IPS-NIHi11 (cell line): ENCODE data around the gene GJB4.

Experiments used
- DNase-seq: peaks from one replicate; pipeline ENCODE4 v3.0.0; 2012; ENCODE audit warnings: mixed read lengths, low spot score

GJB4 gene

DNA sequence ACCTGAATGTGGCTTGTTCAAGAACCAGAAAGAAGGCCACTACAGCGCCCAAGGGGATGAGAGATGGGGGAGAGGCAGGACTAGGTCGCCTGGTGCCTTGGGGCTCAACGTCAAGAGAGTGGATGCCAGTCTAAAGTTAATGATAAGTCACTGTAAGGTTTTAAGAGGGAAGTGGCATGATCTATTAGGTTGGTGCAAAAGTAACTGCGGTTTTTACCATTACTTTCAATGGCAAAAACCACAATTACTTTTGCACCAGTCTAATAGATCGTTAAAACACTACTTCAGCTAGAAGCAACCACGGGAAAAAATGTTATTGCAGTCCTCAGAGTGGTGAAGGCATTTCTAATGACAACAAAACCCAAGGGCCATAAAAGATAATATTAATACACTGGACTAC, 18.8 kb downstream of the GJB4 start:
- no peak for DNase-seq

DNA sequence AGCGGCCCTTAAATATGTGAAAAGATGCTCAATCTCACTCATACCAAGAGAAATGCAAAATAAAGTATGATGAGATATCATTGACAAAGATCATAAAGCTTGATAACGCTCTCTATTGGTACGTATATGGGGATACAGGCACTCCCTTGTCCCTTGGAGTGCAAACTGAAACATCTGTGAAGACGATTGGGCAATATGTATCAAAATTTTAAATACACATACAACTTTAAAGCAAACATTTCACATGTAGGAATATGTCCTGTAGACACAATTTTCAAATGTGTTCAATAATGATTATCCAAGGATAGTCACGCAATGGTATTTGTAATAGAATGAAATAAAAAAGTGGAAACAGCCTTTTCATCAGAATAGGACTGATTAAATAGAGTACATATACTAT, 19.5 kb downstream of the GJB4 start:
- no peak for DNase-seq

DNA sequence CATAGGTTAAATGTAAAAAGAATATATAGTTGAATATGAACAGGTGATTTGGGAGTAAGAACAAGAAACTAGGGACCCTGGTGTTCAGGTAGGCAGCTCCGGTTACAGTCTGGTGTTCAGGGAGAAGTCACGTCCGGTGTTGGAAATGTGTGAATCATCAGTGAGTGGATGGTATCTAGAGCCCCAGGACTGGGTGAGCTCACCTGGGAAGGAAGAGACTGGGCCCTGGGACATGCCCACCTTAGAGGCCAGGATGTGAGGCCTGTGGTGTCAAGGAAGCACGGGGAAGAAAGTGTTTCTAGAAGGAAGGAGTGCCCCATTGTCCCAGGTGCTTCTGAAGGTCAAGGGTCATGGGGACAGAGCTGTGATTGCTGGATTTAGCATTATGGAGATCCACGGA, 20.0 kb downstream of the GJB4 start:
- no peak for DNase-seq

DNA sequence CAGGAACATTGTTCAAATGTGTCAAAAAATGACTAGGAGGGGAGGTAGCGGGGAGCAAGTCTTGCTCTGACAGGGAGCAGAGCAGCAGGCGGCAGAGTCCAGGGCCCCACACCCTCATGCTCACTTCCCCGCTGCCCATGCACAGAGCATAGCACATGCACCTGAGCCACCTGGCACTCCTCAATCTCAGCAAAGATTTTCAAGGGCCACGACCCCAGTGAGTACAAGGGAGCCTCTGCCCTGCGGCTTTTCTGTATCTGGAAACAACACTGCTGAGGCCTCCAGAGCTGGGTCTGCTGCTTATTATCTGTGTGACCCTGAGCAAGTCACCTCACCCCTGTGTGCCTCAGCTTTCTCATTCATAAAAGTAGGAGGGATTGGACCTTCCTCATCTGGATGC, 20.4 kb downstream of the GJB4 start:
- DNase-seq = no peak

DNA sequence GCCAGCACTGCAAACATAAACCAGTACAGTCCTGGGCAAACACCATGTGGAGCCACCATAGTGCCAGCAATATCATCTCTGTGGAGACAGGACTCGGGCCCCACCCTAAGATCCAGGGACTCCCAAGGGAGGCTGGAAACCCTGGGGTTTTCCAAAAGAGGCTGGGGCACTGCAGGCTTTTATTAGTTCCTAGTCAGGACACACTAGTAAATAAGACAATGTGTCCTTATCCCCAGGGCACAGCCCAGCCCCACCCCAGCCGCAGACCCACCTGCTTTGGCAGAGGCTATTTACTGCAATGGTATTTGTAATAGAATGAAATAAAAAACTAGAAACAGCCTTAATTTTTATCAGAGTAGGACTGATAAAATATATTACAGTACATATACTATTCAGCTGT, 21.0 kb downstream of the GJB4 start:
- DNase-seq = no peak

DNA sequence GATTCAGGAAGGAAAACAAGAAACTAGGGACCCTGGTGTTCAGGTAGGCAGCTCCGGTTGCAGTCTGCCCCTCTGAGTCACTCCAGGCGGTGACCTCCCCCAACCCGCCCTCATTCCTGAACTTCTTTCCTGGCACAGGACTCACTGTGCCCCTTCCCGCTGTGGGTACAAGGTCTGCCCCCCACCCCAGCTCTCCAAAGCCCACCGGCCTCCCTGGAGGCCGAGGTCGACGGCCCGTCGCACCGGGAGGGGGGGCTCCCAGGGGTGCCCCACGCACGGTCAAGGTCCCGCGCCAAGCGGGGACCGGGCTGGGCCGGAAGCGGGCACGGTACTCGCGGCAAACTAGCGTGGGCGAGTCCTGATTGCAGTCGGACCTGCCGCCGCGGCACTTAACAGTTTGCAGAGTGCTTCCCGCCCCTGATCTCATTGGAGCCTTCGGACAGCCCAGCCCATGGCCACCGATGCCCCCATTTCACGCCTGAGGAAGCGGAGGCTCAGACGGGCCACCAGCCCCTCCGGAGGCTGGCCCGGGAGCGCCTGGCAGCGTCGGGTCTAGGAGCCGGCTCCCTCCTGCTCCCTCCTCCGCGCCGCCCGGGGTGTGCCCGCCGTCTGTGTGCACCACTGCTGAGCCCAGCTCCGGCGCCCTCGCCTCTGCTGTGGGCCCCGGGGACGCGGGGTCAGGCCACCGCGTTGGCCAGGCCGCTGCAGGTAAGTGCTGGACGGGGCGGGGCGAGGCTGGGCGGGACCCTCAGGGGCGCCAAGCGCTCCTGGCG, 21.7 kb downstream of the GJB4 start, which contains the start of gene GJB3:
GJB3 (plus strand) TSS at position 144 of the 773 bp plus-strand sequence. CDS start 3,549 bp downstream, outside the sequence.
- peak; percentile 85 for DNase-seq

DNA sequence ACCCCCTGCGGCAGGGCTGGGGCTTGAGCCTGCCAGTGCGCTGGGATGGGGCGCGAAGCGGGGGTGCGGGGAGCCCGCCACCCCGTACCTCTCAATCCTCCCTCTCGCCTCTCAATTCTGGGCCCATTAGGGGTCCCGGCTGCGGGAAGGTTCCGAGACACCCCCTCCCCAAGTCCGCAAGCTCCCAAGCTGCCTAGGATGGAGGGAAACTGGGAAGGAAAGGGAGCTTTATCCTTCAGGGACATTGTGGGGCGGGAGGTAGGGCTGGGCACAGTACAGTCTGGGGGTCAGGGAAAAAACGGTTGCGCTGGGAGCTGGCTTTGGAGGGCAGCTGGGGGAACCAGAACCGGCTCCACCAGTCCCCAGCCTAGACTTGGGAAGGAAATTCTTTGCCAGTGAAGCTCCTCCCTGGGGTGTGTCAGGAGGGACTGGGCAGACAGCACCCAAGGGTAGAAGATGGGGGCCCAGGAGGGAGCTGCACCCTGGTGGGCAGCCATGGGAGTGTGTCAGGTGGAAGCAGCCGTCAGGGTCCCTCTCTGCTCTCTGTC, 22.4 kb downstream of the GJB4 start:
- peak; percentile 59 for DNase-seq

DNA sequence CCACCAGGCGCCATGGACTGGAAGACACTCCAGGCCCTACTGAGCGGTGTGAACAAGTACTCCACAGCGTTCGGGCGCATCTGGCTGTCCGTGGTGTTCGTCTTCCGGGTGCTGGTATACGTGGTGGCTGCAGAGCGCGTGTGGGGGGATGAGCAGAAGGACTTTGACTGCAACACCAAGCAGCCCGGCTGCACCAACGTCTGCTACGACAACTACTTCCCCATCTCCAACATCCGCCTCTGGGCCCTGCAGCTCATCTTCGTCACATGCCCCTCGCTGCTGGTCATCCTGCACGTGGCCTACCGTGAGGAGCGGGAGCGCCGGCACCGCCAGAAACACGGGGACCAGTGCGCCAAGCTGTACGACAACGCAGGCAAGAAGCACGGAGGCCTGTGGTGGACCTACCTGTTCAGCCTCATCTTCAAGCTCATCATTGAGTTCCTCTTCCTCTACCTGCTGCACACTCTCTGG, 25.2 kb downstream of the GJB4 start:
- DNase-seq = no peak

DNA sequence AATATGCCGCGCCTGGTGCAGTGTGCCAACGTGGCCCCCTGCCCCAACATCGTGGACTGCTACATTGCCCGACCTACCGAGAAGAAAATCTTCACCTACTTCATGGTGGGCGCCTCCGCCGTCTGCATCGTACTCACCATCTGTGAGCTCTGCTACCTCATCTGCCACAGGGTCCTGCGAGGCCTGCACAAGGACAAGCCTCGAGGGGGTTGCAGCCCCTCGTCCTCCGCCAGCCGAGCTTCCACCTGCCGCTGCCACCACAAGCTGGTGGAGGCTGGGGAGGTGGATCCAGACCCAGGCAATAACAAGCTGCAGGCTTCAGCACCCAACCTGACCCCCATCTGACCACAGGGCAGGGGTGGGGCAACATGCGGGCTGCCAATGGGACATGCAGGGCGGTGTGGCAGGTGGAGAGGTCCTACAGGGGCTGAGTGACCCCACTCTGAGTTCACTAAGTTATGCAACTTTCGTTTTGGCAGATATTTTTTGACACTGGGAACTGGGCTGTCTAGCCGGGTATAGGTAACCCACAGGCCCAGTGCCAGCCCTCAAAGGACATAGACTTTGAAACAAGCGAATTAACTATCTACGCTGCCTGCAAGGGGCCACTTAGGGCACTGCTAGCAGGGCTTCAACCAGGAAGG, 25.8 kb downstream of the GJB4 start:
- no peak for DNase-seq

DNA sequence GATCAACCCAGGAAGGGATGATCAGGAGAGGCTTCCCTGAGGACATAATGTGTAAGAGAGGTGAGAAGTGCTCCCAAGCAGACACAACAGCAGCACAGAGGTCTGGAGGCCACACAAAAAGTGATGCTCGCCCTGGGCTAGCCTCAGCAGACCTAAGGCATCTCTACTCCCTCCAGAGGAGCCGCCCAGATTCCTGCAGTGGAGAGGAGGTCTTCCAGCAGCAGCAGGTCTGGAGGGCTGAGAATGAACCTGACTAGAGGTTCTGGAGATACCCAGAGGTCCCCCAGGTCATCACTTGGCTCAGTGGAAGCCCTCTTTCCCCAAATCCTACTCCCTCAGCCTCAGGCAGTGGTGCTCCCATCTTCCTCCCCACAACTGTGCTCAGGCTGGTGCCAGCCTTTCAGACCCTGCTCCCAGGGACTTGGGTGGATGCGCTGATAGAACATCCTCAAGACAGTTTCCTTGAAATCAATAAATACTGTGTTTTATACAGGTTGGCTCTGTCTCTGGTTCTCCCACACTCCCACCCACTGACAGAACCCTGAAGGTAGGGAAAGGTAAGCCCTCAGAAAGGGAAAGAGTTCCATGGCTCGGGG, 26.4 kb downstream of the GJB4 start:
- DNase-seq = no peak

DNA sequence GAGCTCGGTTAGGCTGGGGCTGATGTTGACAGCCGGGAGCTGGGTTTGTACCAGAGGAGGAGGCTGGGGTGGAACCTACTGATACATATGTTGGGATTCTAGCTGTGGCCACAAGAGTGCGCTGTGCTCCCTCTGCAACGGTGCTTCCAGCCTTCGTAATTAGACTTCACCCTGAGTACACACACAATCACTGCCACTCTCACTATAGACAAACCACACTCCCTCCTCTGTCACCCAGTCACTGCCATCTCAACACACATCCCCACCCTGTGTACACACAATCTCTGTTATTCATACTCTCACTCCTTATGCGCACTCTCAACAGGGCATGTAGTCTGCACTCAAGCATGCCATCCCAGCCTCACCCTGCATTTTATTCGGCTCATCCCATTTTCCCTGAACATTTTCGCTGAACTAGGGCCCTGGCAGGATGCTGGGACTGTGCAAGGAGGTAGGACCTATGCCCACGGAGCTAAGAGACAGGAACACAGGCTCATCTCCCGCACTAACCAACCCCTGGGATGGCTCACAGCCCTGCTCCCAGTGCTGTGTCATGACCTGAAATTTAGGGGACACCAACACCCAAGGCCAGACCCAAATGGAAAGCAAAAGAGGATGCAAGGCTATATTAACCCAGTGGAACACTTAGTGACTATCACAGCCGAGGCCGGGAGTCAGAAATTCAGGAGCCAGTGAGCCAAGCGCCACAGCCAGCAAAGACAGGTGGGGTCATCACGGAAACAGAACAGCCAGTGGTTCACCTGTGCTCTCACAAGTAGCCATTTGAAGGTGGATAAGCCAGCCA, 27.2 kb downstream of the GJB4 start:
- DNase-seq = peak; percentile 77

DNA sequence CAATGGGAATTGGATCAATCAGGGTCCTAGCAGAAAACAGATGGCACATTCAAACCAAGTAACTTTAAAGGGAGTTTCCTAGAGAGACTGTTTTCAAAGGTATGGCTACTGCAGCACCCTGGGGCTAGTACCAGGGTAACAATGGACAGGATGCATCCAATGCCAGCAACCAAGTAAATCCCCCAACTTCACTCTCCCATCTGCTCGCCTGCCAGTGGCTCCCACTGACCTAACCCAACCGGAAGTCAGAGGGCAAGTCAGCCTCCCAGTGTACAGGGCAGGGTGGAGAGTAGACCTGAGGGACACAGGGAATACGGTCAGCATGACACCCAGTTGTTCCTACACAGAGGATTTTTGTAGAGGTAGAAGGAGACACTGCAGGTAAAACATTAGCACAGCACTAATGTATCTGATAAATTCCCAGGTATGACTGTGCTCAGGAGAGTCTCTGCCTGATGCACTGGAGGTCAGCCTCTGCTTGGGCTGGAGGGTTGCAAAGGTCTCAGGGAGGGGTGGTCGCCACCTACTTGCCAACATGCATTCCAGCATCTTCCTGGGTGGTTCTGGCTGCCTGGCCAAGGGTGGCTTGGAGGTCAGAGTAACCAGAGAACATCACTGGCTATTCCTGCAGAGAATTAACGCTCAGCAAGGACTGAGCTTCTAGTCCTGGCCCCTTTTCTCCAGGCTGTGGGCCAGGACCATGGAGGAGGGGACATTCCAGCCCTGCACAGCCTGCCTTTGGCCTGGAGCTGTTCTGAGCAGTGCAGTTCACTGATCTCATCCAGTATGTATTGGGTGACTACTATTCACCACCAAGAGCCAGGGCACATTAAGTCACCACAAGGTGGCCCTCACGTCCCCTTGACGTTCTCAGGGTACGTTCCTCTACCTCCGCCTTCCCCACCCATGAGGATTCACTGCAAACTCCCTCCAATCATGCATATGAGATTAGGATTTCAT, 28.2 kb downstream of the GJB4 start:
- peak; percentile 43 for DNase-seq

DNA sequence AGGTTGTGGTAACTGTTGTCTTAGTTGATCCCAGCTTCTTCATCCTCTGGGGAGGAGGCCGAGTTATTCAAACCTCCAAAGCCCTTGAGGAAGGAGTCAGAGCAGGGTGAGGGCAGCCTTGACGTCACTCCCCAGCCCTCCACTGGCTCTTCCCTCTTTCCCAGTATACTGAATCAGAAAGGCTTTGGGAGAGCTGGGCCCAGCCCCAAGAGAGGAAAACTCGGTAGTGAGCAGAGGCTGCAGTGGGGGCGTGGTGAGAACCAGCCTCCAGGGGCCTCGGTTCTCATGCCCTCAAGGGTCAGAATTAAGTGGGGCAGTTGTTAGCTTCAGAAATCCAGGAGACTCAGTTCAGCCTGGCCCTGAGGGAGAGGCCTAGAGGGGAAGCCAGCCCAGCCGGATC, 31.4 kb downstream of the GJB4 start:
- peak; percentile 1 for DNase-seq

DNA sequence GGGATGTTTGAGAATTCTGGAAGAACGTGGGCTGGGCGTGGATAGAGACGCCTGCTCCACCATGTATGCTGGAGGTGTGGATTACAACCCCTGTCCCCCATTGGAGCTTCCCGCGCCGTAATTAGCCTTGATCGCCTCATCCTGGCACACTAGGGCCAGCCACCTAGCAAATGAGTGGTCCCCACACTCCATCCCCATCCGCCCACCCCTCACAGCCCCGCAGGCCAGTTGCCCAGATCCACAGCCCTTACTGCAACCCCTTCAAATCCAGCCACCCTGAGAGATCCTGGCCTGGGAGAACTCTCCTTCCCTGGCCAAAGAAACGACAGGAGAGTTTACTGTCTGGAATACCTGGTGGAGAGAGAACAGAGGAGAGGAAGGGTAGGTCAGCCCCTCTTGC, 32.9 kb downstream of the GJB4 start:
- no peak for DNase-seq

DNA sequence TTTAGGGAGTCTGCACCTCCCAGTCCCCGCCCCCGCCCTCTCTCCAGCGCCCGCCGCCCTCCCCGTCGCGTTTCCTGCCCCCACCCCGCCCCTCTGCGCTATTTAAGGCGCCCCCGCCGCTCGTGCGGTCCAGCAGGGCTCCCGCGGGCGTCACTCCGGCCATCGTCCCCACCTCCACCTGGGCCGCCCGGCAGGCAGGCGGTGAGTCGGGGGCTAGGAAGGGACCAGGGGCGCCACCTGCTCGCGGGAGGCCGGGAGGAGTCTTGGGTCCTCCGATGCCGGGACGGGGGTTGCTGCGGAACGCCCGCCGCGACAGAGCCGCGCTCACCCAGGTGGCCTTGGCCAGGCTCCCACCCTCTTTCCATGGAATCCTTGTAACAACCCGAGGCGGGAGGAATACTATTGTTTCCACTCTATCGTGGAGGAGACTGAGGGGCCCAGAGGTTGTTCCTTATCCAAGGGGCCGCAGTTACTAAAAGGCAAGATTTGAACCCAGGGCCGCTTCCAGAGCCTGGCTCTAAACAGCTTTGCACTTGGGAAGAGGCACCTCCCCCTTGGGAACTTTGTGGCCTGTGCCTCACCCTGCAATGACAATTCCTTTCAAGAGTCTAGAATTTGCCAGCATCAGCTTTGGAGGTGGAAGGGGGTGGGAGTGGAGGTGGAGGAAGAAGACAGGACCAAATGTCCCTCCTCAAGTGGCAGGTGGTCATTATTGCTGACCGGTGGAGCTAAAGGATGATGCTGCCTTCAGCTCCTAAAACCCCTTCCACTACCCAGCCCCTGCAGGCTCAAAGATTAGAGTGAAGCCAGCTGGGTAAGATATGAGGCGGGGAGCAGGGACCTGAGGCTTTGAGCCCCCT, 33.6 kb downstream of the GJB4 start, which contains the start of gene GJA4:
GJA4 (plus strand) TSS at position 132 of the 860 bp plus-strand sequence. CDS start 1,215 bp downstream, outside the sequence.
- peak; percentile 65 for DNase-seq

DNA sequence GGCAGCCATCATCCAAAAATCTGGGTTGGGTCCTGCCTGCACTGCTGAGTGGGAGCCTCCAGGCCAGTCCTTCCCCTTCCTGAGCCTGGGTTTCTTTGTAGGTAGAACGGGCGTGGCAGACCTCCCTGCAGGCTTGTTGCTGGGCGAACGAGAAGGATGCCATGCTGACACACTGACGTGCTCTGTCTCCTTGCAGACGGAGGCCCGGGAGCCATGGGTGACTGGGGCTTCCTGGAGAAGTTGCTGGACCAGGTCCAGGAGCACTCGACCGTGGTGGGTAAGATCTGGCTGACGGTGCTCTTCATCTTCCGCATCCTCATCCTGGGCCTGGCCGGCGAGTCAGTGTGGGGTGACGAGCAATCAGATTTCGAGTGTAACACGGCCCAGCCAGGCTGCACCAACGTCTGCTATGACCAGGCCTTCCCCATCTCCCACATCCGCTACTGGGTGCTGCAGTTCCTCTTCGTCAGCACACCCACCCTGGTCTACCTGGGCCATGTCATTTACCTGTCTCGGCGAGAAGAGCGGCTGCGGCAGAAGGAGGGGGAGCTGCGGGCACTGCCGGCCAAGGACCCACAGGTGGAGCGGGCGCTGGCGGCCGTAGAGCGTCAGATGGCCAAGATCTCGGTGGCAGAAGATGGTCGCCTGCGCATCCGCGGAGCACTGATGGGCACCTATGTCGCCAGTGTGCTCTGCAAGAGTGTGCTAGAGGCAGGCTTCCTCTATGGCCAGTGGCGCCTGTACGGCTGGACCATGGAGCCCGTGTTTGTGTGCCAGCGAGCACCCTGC, 34.7 kb downstream of the GJB4 start:
- DNase-seq = peak; percentile 7

DNA sequence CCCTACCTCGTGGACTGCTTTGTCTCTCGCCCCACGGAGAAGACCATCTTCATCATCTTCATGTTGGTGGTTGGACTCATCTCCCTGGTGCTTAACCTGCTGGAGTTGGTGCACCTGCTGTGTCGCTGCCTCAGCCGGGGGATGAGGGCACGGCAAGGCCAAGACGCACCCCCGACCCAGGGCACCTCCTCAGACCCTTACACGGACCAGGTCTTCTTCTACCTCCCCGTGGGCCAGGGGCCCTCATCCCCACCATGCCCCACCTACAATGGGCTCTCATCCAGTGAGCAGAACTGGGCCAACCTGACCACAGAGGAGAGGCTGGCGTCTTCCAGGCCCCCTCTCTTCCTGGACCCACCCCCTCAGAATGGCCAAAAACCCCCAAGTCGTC, 35.2 kb downstream of the GJB4 start:
- peak; percentile 2 for DNase-seq

DNA sequence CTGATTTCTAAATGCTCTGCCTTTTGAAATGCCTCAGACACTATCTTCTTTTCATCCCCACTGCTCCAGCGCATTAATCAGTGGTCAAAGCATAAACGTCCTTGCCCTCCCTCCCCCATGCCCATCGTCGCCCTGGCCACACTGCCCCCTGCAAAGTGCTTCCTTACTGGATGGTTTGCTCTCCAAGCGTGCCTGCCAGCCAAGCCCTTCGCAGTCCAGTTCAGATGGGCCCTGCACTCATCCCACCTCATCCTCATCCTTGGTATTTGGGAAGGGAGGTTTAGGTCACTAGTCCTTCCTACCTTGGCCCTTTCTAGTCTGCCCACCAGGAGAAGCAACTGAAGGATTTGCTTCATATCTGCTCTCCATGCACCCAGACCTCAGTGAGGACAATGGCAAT, 36.4 kb downstream of the GJB4 start:
- DNase-seq = no peak

DNA sequence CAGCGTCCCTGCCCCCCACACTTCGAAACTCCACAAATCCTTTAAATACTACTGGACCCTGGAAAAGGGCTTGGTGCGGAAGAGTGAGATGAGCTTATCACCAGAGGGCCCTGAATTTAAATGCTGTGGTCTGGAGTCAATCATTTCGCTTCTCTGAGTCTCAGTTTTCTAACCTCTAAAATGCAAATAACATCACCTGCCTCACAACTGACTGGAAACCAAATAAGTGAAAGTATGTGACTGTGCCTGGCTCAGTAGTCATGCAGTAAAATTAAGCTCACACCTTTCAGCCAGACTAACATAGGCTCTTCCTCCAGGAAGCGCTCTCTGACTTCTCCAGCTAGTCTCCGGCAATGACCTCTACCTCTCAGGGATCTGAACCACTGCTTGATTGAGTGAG, 37.5 kb downstream of the GJB4 start:
- DNase-seq = no peak
